Heart right ventricle (tissue), 16 donors: ENCODE measurements around the gene CORO1C. TPM values are rescaled to one million over a fixed set of nuclear protein-coding genes. Genes with fewer than 3 reads are reported as not detected.

Experiments
- ATAC-seq, 8 donors: fragments of 200-7000 bp; cut with Tn5 transposase; one replicate each; pipeline ENCODE4 v1.9.1; 2020; ENCODE audit warnings: mild to moderate bottlenecking in 8 of 8, moderate library complexity in 8 of 8, moderate number of reproducible peaks in 1 of 8
- DNase-seq, 2 donors: peaks; one replicate each; pipeline ENCODE4 v3.0.0-alpha.2; 2020
- H3K27ac ChIP-seq, 10 donors: fragments of 200-600 bp; sonication (generic) in 2 of 10; one replicate each; pipeline versions ENCODE4 v1.5.0 to v1.8.0; 2020 to 2022; ENCODE audit warnings: mild to moderate bottlenecking in 3 of 10
- H3K27me3 ChIP-seq, 7 donors: fragments of 200-600 bp; one replicate each; pipeline ENCODE4 v1.8.0; 2021 to 2022; ENCODE audit warnings: mild to moderate bottlenecking in 2 of 7
- H3K36me3 ChIP-seq, 9 donors: fragments of 200-600 bp; sonication (generic) in 1 of 9; one replicate each; pipeline versions ENCODE4 v1.5.0 to v1.8.0; 2020 to 2022; ENCODE audit warnings: mild to moderate bottlenecking in 2 of 9
- H3K4me1 ChIP-seq, 9 donors: fragments of 200-600 bp; sonication (generic) in 1 of 9; one replicate each; pipeline versions ENCODE4 v1.5.0 to v1.8.0; 2020 to 2022; ENCODE audit warnings: mild to moderate bottlenecking in 4 of 9
- H3K4me3 ChIP-seq, 10 donors: fragments of 200-600 bp; sonication (generic) in 2 of 10; one replicate each; pipeline versions ENCODE4 v1.5.0 to v1.8.0; 2020 to 2022; ENCODE audit warnings: mild to moderate bottlenecking in 7 of 10, moderate library complexity in 2 of 10
- H3K9me3 ChIP-seq, 11 donors: fragments of 200-600 bp in 10 of 11; sonication (generic) in 2 of 11; one replicate each; pipeline versions ENCODE4 v1.5.0 to v1.8.0; 2013 to 2022; ENCODE audit warnings: mild to moderate bottlenecking in 2 of 11, control low read depth in 1 of 11, moderate library complexity in 1 of 11
- WGBS, 2 donors: extraction: QIAGEN DNeasy Blood & Tissue Kit; methylation state at CpG; one replicate each; pipeline ENCODE4 v1.1.7; 2013; ENCODE audit warnings: inconsistent platforms in 1 of 2; 5-methylcytosine and 5-hydroxymethylcytosine counted together
- intact Hi-C, 10 donors: fragments of 100-400 bp; cut with DNase I; formaldehyde crosslinking; loops; one replicate each; pipeline versions ENCODE4 v1.11.1 to v1.14.2; 2022
- polyA plus RNA-seq, 2 donors: library from polyadenylated mRNA; stranded (reverse); fragments of 200-250 nt; gene quantifications; one replicate each; pipeline ENCODE4 v1.2.3, GENCODE V29; 2013
- total RNA-seq, 10 donors: library from RNA; stranded (reverse); fragmentation: NEBNext Ultra II Directional in 3 of 10; extraction: Animal tissue kit (Norgen Biotek cat#: 25700) in 3 of 10; gene quantifications; one replicate each; pipeline versions ENCODE4 v1.2.1 to v1.2.4, GENCODE V29; 2021 to 2023
- TF ChIP-seq, protein P1 (sequence below), 9 donors: fragments of 200-600 bp; sonication (generic) in 2 of 9; IDR thresholded peaks; one replicate each; pipeline versions ENCODE4 v1.5.0 to v1.8.0; 2021 to 2022; ENCODE audit warnings: antibody characterized with exemption in 9 of 9, mild to moderate bottlenecking in 5 of 9, moderate library complexity in 1 of 9
- donor health status: Arrhythmogenic right ventricular cardiomyopathy.
- donor health status: ischemic (EF 13 %, LVEDD 7.1; RV severe dilation, severe dysfunction).
- donor health status: healthy with polysubstance abuse.
- donor health status: DM: no; HTN: yes; CAD: no.
- donor health status: DM: no; HTN: no; CAD: no.
- donor health status: ischemic (EF 25% LVEDD 6.9; RV normal size, moderate dysfunction).
- donor health status: ischemic (EF 25% LVEDD 5.7; RV mildly dilated, moderate dysfunction).
- donor health status: healthy.
- donor health status: DM: yes; HTN: yes; CAD: no.
- donor health status: Ischemic cardiomyopathy.
- donor health status: ischemic (EF 35%, LVEDD 5.7; RV mildly dilated, moderate dysfunction).
- donor health status: nonischemic (EF 11% LVEDD 7.7; RV severe dilation, severe dysfunction).
- donor health status: DM: yes; HTN: yes; CAD: no.
- donor health status: PGD.
- donor health status: ischemic (EF 29% LVEDD 5.4; RV normal size, mild dysfunction).
- donor health status: nonischemic (EF 23%, LVEDD 6.1; RV moderate dilation, normal function).

The CORO1C gene
- total and polyA plus RNA-seq, 12 donors: 25.5 to 88.6 (median 58.2) TPM

DNA sequence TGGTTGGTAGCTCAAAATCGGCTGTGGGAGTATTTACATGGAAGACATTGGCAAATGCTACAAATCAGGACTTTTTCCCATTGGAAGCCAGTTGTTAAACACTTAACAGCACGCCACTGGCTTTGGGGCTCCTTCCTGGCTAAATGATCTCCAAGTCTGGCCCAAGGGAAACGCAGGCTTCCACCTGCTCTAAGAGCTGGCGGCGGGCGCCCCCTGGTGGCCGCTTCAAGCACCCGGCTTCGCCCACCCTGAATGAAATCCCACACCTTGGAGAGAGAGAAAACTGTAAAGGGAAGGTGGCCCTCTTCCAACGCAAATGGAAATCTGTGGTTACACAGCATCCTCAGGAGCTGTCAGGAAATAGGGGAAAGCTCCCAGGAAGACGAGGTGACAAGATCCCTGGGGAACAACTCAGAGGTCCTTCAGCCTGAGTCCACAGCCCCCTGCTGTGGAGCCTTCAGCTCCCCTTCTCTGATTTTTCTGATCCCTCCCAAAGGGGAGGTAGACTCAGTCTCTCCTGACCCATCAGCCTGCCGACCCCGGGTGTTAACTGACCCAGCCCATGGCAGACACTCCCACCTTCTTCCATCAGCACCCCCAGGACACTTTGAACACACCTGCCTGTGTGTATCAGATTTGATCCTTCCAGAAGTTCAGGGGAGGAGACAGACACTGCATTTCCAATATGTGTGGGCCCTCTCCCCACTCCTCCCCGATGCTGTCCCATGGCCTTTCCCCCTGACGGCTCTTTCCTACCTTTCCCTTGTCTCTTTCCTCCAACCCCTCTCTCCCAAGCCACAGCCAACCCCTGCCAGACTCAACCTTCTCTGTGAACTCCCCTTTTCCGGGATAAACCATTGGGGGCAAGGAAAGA is 113.0 kb downstream of the CORO1C start:
- H3K4me1 ChIP-seq: peaks cover 0 to 66% (median 14%) of the 10 kb centered on the region in 9 donors
- H3K27me3 ChIP-seq: no peaks in the 10 kb centered on the region
- H3K36me3 ChIP-seq: peaks cover 0 to 21% (median 0%) of the 10 kb centered on the region in 9 donors
- peaks cover 0 to 8% (median 0%) of the 10 kb centered on the region in 11 donors for H3K9me3 ChIP-seq
- intact Hi-C loops: loop anchor here in 7 of 10 donors (1.0 to 10.0 kb wide), 5 partner anchors 46 to 476 kb away; partner anchors contain the start of genes ISCU (in 2 of the 7), ALKBH2 (in 1 of the 7) and UNG (in 1 of the 7)
- ATAC-seq (peak; percentile 72 to 90 (median 84)), DNase-seq (peak; percentile 72 to 82)
- TF ChIP-seq, protein P1, sequence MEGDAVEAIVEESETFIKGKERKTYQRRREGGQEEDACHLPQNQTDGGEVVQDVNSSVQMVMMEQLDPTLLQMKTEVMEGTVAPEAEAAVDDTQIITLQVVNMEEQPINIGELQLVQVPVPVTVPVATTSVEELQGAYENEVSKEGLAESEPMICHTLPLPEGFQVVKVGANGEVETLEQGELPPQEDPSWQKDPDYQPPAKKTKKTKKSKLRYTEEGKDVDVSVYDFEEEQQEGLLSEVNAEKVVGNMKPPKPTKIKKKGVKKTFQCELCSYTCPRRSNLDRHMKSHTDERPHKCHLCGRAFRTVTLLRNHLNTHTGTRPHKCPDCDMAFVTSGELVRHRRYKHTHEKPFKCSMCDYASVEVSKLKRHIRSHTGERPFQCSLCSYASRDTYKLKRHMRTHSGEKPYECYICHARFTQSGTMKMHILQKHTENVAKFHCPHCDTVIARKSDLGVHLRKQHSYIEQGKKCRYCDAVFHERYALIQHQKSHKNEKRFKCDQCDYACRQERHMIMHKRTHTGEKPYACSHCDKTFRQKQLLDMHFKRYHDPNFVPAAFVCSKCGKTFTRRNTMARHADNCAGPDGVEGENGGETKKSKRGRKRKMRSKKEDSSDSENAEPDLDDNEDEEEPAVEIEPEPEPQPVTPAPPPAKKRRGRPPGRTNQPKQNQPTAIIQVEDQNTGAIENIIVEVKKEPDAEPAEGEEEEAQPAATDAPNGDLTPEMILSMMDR (IDR thresholded peaks at IDR 0.05): peak; percentile 97 to 99 (median 98)
- H3K27ac ChIP-seq: peak overlapping the region in 1 of 10 donors; percentile 71
- 12 to 13% methylated on average over 16 of the region's 16 CpGs for WGBS, 2 donors
- H3K4me3 ChIP-seq: no peak overlapping the region

DNA sequence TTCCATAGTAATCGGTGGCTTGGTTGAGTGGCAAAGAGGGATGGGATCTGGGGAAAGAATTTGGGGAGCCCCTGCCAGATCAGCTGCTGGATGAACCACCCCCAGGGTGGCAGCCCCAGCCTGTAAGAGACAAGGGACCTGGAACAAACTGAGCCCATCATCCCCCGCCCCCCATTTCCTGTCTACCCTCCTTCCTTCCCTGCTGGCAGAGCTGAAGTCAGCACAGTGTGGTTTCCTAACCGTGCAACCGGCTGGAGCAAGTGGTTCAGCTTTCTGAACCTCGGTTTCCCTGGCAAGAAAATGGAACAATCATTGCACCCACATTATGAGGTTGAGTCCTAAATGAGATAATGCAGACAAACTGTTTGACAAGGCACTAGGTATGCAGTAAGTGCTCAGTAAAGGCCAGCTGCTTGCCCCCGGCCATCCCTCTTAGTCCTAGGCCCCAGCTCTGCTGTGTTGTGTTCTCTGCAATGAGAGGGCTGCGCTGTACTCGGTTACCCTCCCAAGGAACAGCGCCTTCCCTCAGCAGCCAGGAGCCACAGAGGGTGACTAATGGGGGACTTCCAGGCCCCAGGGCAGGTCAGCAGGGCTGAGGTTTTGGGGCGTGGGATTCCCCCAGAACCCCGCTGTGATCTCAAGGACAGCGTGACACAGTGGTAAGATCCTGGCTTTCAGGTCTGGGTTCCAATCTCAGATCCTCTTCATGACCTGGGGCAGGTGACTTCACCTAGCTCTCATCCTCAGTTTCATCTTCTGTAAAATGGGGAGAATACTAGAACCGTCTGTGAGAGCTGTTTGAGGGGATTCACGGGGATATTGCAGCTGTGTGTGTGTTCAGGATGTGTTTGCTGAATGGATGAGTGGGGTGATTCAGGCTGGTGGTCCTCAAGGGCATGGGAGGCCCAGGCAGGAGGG is 114.1 kb downstream of the CORO1C start:
- Histone ChIP-seq H3K9me3 (peaks cover 0 to 8% (median 0%) of the 10 kb centered on the region in 11 donors), H3K4me3 (no peak overlapping the region), H3K27ac (peak overlapping the region in 1 of 10 donors; percentile 71), H3K36me3 (peaks cover 0 to 10% (median 0%) of the 10 kb centered on the region in 9 donors), H3K27me3 (no peaks in the 10 kb centered on the region), H3K4me1 (peaks cover 0 to 64% (median 6%) of the 10 kb centered on the region in 9 donors)
- intact Hi-C loops: loop anchor here in 6 of 10 donors (2.0 to 10.0 kb wide), 6 partner anchors 45 to 478 kb away; partner anchors contain the start of genes ALKBH2 (in 1 of the 6), ISCU (in 1 of the 6) and UNG (in 1 of the 6)
- TF ChIP-seq, protein P1 (IDR thresholded peaks at IDR 0.05): no peak
- WGBS, 2 donors: 82 to 83% methylated on average over 14 of the region's 14 CpGs
- DNase-seq: no peak
- peak in 3 of 8 donors; percentile 24 to 37 (median 30) for ATAC-seq

DNA sequence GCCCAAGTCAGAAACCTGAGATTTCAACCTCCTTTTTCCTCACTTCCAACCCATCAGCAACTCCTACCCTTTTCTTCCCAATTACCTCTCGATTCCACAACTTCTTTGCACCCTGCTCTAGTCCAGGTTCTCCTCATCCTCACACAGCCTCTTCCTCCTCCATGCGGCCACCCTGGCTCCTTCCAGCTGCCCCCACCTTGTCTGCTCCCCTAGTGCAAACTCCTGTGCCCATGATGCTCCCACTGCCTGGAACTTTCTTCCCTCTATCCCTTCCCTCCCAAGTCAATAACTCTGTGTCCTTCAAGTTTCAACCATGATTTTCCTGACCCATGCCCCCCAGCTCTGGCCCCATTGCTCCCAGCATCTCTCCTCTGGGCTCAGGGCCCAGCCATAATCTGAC is 115.0 kb downstream of the CORO1C start:
- DNase-seq: no peak
- ATAC-seq: no peak
- peaks cover 0 to 8% (median 0%) of the 10 kb centered on the region in 11 donors for H3K9me3 ChIP-seq
- H3K4me3 ChIP-seq: no peak overlapping the region
- TF ChIP-seq, protein P1 (IDR thresholded peaks at IDR 0.05): no peak
- H3K4me1 ChIP-seq: peaks cover 0 to 62% (median 0%) of the 10 kb centered on the region in 9 donors
- 95 to 100% methylated on average over 2 of the region's 2 CpGs for WGBS, 2 donors
- no peaks in the 10 kb centered on the region for H3K27me3 ChIP-seq
- peak overlapping the region in 1 of 10 donors; percentile 71 for H3K27ac ChIP-seq
- H3K36me3 ChIP-seq: peaks cover 0 to 2% (median 0%) of the 10 kb centered on the region in 9 donors
- intact Hi-C loops: loop anchor here in 6 of 10 donors (2.0 to 10.0 kb wide), 6 partner anchors 44 to 478 kb away; partner anchors contain the start of genes ALKBH2 (in 1 of the 6), ISCU (in 1 of the 6) and UNG (in 1 of the 6)
